GM23338 (cell line): ENCODE data around the gene CDK13. TPM values are rescaled to one million over a fixed set of nuclear protein-coding genes. Genes with fewer than 3 reads are reported as not detected.

Experiments
- CTCF ChIP-seq, 2 experiments: fragments of 200-600 bp in 1 of 2; sonication (generic) in 1 of 2; conservative IDR thresholded peaks; 2 replicates each; pipeline versions ENCODE4 v1.5.1 to v1.6.1; 2016 to 2017; ENCODE audit warnings: antibody characterized with exemption in 2 of 2, low read depth in 2 of 2, mild to moderate bottlenecking in 2 of 2, moderate library complexity in 1 of 2
- EZH2phosphoT487 ChIP-seq: fragments of 200-600 bp; sonication (generic); IDR thresholded peaks from one replicate; pipeline ENCODE4 v1.8.1; 2018; ENCODE audit warnings: antibody characterized with exemption; ENCODE audit not compliant: unreplicated experiment
- REST ChIP-seq: IDR thresholded peaks from one replicate; pipeline ENCODE4 v1.6.1; 2018; ENCODE audit warnings: antibody characterized with exemption; ENCODE audit not compliant: unreplicated experiment
- ZNF462 ChIP-seq: fragments of 250-450 bp; sonication (Bioruptor Pico); IDR thresholded peaks from 2 replicates; pipeline ENCODE4 v1.5.0; 2020; ENCODE audit warnings: mild to moderate bottlenecking, moderate library complexity
- polyA plus RNA-seq: library from polyadenylated mRNA; unstranded; fragments of >200 nt; fragmentation: Nextera tagmentation; extraction: Ambion mirVana; gene quantifications from 2 replicates; pipeline ENCODE4 v1.2.1, GENCODE V29; 2016
- total RNA-seq: library from RNA; depleted of rRNA; stranded (reverse); fragments of >200 nt; shearing (Covaris generic); gene quantifications from 2 replicates; pipeline ENCODE4 v1.2.3, GENCODE V29; 2014

Gene CDK13
- total and polyA plus RNA-seq, 2 experiments from 2014 or later, result 39.4 to 80.2 TPM

- TF ChIP-seq ZNF462 (CRISPR knock-in tag) (no peak), REST (no peak), EZH2phosphoT487 (no peak), CTCF (conservative IDR thresholded peaks at IDR 0.05; ENCODE audit: low read depth in 2 of 2) (no peak)
Measured at GRCh38 chr7:40024841-40025240, 74.8 kb downstream of the CDK13 start (continued).
